ENCODE data around the gene PIAS4. TPM values are rescaled to one million over a fixed set of nuclear protein-coding genes. Genes with fewer than 3 reads are reported as not detected.
"Not testable (repeated sequence)": the region's sequence is repeated elsewhere in the genome, so short reads cannot be mapped to it uniquely, and the experiment has no call there.

Gene PIAS4
- total RNA-seq, 2 donors from 2014 or later: 12.7 to 17.1 TPM

GRCh38 chr19:4007836-4008539 lies 452 bp downstream of the PIAS4 start:
- H3K36me3 ChIP-seq (replicated peaks in 1 of 2; ENCODE audit: insufficient read depth in 1 of 2, low read depth in 2 of 2): no peaks in the 10 kb centered on the region
- intact Hi-C loops (cut with DNase I): loop anchor here (10.0 kb wide), 1 partner anchor 177 kb away; the partner anchor contains the start of genes ANKRD24 and SIRT6
- TF ChIP-seq CTCF (IDR thresholded peaks at IDR 0.05): no peak
- TF ChIP-seq POLR2A (IDR thresholded peaks at IDR 0.05): no peak
- ATAC-seq (peak; percentile 0), DNase-seq (peak in 1 of 4 donors; percentile 50)
- peaks cover 53% of the 10 kb centered on the region for H3K4me1 ChIP-seq
- H3K27ac ChIP-seq: peak overlapping the region; percentile 65 to 91 (median 90)
- peak overlapping the region; percentile 76 to 91 for H3K4me3 ChIP-seq
- no peaks in the 10 kb centered on the region for H3K9me3 ChIP-seq
- no peaks in the 10 kb centered on the region for H3K27me3 ChIP-seq
- WGBS, 2 donors: 1 to 3% methylated on average over 5 to 23 of the region's 55 CpGs

GRCh38 chr19:4009990-4010807 lies 2.7 kb downstream of the PIAS4 start:
- H3K27ac ChIP-seq: peak overlapping the region; percentile 27 to 91 (median 76)
- ATAC-seq: no peak

GRCh38 chr19:4010808-4011110 lies 3.2 kb downstream of the PIAS4 start:
- H3K9me3 ChIP-seq: no peaks in the 10 kb centered on the region
- H3K4me1 ChIP-seq: peaks cover 81% of the 10 kb centered on the region
- H3K4me3 ChIP-seq: no peak overlapping the region
- H3K27me3 ChIP-seq: no peaks in the 10 kb centered on the region
- DNase-seq (no peak), ATAC-seq (no peak)
- H3K36me3 ChIP-seq (replicated peaks in 1 of 2; ENCODE audit: insufficient read depth in 1 of 2, low read depth in 2 of 2): no peaks in the 10 kb centered on the region
- H3K27ac ChIP-seq: peak overlapping the region; percentile 27 to 91 (median 76)
- WGBS, 2 donors: 54 to 58% methylated on average over 5 to 14 of the region's 14 CpGs
- intact Hi-C loops (cut with DNase I): no loop called here
- TF ChIP-seq CTCF (IDR thresholded peaks at IDR 0.05): no peak
- no peak for TF ChIP-seq POLR2A (IDR thresholded peaks at IDR 0.05)

More at GRCh38 chr19:4009990-4010807, 2.7 kb downstream of the PIAS4 start:
- H3K9me3 ChIP-seq: no peaks in the 10 kb centered on the region
- H3K4me3 ChIP-seq: no peak overlapping the region
- H3K36me3 ChIP-seq (replicated peaks in 1 of 2; ENCODE audit: insufficient read depth in 1 of 2, low read depth in 2 of 2): no peaks in the 10 kb centered on the region
- H3K4me1 ChIP-seq: peaks cover 75% of the 10 kb centered on the region
- DNase-seq: peak; percentile 59 to 71 (median 70)
- H3K27me3 ChIP-seq: no peaks in the 10 kb centered on the region
- 35 to 38% methylated on average over 4 to 24 of the region's 24 CpGs for WGBS, 2 donors
- intact Hi-C loops (cut with DNase I): loop anchor here (10.0 kb wide), 1 partner anchor 175 kb away; the partner anchor contains the start of genes ANKRD24 and SIRT6
- TF ChIP-seq POLR2A (IDR thresholded peaks at IDR 0.05) (peak in 2 of 3 donors; percentile 47 to 48), CTCF (IDR thresholded peaks at IDR 0.05) (no peak)

GRCh38 chr19:4011430-4011829 lies 3.9 kb downstream of the PIAS4 start:
- peaks cover 85% of the 10 kb centered on the region for H3K4me1 ChIP-seq
- 36 to 37% methylated on average over 6 of the region's 6 CpGs for WGBS, 2 donors
- H3K27ac ChIP-seq: peak overlapping the region in 3 of 4 donors; percentile 62 to 91 (median 91)
- H3K9me3 ChIP-seq; DNase-seq; H3K36me3 ChIP-seq (replicated peaks in 1 of 2; ENCODE audit: insufficient read depth in 1 of 2, low read depth in 2 of 2); H3K27me3 ChIP-seq; H3K4me3 ChIP-seq; intact Hi-C loops (cut with DNase I); ATAC-seq: not testable (repeated sequence)

Measured in body of pancreas (tissue), 4 donors.